SK-N-SH treated with all-trans-retinoic acid at 6 μM for 48 hours (cell line): ENCODE measurements around the gene FBXO22.
"Not testable (repeated sequence)": the region's sequence is repeated elsewhere in the genome, so short reads cannot be mapped to it uniquely, and the experiment has no call there.

Source experiments
- ARNTL ChIP-seq: fragments of 450-650 bp; formaldehyde crosslinking; IDR thresholded peaks from 2 replicates; pipeline ENCODE4 v1.5.0; 2020; ENCODE audit warnings: low read depth, mild to moderate bottlenecking, moderate library complexity, borderline replicate concordance
- ESRRG ChIP-seq: fragments of 250-450 bp; sonication (Bioruptor Pico); IDR thresholded peaks from 2 replicates; pipeline ENCODE4 v1.6.1; 2021; ENCODE audit warnings: mild to moderate bottlenecking
- PPARA ChIP-seq: fragments of 250-450 bp; sonication (Bioruptor Pico); IDR thresholded peaks from 2 replicates; pipeline ENCODE4 v1.5.0; 2020; ENCODE audit warnings: mild to moderate bottlenecking, borderline replicate concordance
- TCF4 ChIP-seq: fragments of 250-450 bp; sonication (Bioruptor Pico); IDR thresholded peaks from 2 replicates; pipeline ENCODE4 v1.8.0; 2021; ENCODE audit warnings: mild to moderate bottlenecking, moderate library complexity, borderline replicate concordance
- TOX ChIP-seq: fragments of 250-450 bp; sonication (Bioruptor Pico); IDR thresholded peaks from 2 replicates; pipeline ENCODE4 v1.8.0; 2021; ENCODE audit warnings: mild to moderate bottlenecking, moderate library complexity, borderline replicate concordance
- ZFP3 ChIP-seq: fragments of 250-450 bp; sonication (Bioruptor Pico); IDR thresholded peaks from 2 replicates; pipeline ENCODE4 v1.5.0; 2020; ENCODE audit warnings: mild to moderate bottlenecking, moderate library complexity
- ZNF565 ChIP-seq: fragments of 450-650 bp; formaldehyde crosslinking; conservative IDR thresholded peaks from 2 replicates; pipeline ENCODE4 v1.5.0; 2020; ENCODE audit warnings: low read depth, mild to moderate bottlenecking, moderate library complexity
- ZNF70 ChIP-seq: fragments of 450-650 bp; formaldehyde crosslinking; IDR thresholded peaks from 2 replicates; pipeline ENCODE4 v1.5.0; 2020; ENCODE audit warnings: mild to moderate bottlenecking, moderate library complexity
- TF ChIP-seq, protein P1 (sequence below): fragments of 250-450 bp; sonication (Bioruptor Pico); IDR thresholded peaks from 2 replicates; pipeline ENCODE4 v1.8.0; 2020; ENCODE audit warnings: mild to moderate bottlenecking, moderate library complexity, borderline replicate concordance
- TF ChIP-seq, protein P2 (sequence below): fragments of 250-450 bp; sonication (Bioruptor Pico); IDR thresholded peaks from 2 replicates; pipeline ENCODE4 v1.5.1; 2021; ENCODE audit warnings: mild to moderate bottlenecking, moderate library complexity
- TF ChIP-seq, protein P3 (sequence below): fragments of 250-450 bp; sonication (Bioruptor Pico); IDR thresholded peaks from 2 replicates; pipeline ENCODE4 v1.5.0; 2020; ENCODE audit warnings: mild to moderate bottlenecking, moderate library complexity

DNA sequence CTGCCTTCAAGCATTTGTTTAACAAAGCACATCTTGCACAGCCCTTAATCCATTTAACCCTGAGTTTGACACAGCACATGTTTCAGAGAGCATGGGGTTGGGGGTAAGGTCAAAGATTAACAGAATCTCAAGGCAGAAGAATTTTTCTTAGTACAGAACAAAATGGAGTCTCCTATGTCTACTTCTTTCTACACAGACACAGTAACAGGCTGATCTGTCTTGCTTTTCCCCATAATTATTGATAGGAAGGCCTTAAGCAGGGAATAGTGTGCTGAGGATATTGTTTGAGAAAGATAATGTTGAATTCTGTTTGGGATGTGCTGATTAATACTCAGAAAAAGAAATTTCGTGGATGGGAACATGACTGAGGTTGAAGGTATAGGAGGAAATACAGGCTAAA is 32.1 kb upstream of the FBXO22 start:
- TF ChIP-seq TOX; ZNF565 (CRISPR knock-in tag); ZFP3; ARNTL (CRISPR knock-in tag); ESRRG; TCF4 (CRISPR knock-in tag); PPARA (CRISPR knock-in tag); ZNF70 (CRISPR knock-in tag): not testable (repeated sequence)
- TF ChIP-seq, protein P1, sequence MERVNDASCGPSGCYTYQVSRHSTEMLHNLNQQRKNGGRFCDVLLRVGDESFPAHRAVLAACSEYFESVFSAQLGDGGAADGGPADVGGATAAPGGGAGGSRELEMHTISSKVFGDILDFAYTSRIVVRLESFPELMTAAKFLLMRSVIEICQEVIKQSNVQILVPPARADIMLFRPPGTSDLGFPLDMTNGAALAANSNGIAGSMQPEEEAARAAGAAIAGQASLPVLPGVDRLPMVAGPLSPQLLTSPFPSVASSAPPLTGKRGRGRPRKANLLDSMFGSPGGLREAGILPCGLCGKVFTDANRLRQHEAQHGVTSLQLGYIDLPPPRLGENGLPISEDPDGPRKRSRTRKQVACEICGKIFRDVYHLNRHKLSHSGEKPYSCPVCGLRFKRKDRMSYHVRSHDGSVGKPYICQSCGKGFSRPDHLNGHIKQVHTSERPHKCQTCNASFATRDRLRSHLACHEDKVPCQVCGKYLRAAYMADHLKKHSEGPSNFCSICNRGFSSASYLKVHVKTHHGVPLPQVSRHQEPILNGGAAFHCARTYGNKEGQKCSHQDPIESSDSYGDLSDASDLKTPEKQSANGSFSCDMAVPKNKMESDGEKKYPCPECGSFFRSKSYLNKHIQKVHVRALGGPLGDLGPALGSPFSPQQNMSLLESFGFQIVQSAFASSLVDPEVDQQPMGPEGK, result not testable (repeated sequence)
- TF ChIP-seq, protein P2, sequence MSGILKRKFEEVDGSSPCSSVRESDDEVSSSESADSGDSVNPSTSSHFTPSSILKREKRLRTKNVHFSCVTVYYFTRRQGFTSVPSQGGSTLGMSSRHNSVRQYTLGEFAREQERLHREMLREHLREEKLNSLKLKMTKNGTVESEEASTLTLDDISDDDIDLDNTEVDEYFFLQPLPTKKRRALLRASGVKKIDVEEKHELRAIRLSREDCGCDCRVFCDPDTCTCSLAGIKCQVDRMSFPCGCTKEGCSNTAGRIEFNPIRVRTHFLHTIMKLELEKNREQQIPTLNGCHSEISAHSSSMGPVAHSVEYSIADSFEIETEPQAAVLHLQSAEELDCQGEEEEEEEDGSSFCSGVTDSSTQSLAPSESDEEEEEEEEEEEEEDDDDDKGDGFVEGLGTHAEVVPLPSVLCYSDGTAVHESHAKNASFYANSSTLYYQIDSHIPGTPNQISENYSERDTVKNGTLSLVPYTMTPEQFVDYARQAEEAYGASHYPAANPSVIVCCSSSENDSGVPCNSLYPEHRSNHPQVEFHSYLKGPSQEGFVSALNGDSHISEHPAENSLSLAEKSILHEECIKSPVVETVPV, result not testable (repeated sequence)
- TF ChIP-seq, protein P3, sequence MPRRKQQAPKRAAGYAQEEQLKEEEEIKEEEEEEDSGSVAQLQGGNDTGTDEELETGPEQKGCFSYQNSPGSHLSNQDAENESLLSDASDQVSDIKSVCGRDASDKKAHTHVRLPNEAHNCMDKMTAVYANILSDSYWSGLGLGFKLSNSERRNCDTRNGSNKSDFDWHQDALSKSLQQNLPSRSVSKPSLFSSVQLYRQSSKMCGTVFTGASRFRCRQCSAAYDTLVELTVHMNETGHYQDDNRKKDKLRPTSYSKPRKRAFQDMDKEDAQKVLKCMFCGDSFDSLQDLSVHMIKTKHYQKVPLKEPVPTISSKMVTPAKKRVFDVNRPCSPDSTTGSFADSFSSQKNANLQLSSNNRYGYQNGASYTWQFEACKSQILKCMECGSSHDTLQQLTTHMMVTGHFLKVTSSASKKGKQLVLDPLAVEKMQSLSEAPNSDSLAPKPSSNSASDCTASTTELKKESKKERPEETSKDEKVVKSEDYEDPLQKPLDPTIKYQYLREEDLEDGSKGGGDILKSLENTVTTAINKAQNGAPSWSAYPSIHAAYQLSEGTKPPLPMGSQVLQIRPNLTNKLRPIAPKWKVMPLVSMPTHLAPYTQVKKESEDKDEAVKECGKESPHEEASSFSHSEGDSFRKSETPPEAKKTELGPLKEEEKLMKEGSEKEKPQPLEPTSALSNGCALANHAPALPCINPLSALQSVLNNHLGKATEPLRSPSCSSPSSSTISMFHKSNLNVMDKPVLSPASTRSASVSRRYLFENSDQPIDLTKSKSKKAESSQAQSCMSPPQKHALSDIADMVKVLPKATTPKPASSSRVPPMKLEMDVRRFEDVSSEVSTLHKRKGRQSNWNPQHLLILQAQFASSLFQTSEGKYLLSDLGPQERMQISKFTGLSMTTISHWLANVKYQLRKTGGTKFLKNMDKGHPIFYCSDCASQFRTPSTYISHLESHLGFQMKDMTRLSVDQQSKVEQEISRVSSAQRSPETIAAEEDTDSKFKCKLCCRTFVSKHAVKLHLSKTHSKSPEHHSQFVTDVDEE (CRISPR knock-in tag), result not testable (repeated sequence)
